HG02852 (cell line): ENCODE measurements around the gene MT1X.
A peak's percentile ranks its signal among the peaks of the same experiment; 100 is the strongest.

Experiments
- ATAC-seq: cut with Tn5 transposase; IDR thresholded peaks from one replicate; pipeline ENCODE4 v1.9.1; 2021; ENCODE audit warnings: mild to moderate bottlenecking, moderate library complexity; ENCODE audit not compliant: unreplicated experiment

The MT1X gene

DNA sequence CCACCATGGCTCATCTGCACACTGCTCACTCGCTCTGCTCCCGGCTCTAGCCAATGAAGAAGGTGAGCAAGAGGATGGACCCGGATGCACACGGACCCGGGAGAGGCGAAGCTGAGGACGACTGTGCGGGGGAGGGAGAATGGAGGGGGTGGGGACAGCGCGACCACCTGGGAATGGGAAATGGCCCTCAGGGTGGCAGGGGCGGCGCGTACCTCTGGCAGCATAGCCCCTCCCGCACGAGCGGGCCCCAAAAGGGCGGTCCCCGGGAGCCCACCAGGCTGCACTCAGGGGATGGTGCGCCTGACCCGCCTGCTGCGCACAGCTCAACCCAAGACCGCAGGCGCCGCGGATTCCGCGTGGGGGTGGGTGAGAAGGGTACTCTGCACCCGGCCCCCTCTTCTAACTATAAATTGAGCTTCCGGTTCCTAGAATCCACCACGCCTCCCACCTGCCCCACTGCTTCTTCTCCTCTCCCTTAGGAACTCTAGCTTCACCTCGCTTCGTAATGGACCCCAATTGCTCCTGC is 6.5 kb upstream of the MT1X start:
- no peak for ATAC-seq

DNA sequence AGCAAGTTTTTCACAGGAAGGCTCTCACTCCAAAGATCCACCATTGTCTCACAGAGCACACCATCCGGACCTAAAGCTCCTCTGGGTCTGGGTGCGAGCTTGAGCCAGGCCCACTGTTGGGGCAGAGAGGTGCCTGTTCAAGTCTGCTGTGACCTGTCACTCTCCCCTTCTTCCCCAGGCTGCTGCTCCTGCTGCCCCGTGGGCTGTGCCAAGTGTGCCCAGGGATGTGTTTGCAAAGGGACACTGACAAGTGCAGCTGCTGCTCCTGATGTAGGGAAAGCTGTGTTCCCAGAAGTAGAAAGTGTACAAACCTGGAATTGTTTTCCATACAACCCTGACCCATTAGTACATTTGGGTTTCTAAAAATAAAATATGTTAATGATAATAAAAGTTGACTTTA is 4.8 kb upstream of the MT1X start:
- ATAC-seq, result no peak

DNA sequence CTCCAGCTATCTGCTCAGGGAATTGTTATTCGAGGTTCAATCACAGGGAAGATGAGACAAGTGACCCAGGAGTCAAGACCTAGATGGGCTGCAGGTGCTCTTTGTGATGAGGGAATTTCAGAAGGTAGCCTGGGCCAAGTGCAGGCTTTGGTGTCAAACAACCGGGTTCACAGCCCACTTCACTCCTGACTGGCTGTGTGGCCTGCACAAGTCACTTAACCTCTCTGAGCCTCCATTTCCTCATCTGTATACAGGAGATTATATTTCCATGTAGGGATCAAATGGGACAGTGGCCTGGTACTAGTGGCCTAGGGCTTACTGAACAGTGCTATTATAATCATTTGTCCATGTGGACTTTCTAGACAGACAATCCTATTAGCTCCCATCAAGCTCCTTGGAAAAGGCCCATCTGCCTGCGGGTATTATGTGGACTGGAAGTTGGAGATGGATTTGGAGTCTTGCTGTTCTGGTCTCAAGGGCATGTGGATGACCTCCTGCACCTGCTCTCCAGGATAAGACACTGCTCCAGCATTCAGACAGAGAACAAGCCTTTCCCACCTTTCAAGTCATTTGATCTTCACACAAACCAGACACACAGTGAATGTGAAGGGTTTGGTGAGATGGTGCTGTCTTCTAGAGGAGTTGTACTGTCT is 3.1 kb upstream of the MT1X start:
- no peak for ATAC-seq

DNA sequence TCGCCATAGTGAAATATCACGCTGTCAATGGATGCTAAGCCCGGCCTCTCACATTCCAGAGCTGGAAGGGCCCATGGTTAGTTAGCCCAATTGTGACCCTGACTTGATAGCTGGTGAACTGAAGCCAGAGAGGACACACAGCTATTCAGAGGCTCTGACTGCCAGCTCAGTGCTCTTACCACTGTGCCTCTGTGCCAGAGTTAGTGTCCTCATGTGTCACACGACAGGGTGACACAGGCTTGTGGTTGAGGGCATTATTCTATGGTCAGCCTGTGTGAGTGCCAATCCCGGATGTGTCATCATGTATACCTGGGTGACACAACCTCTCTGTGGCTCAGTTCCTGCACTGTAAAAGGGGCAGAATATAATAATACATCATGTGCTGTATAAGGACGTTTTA is 2.5 kb upstream of the MT1X start:
- ATAC-seq, result no peak

DNA sequence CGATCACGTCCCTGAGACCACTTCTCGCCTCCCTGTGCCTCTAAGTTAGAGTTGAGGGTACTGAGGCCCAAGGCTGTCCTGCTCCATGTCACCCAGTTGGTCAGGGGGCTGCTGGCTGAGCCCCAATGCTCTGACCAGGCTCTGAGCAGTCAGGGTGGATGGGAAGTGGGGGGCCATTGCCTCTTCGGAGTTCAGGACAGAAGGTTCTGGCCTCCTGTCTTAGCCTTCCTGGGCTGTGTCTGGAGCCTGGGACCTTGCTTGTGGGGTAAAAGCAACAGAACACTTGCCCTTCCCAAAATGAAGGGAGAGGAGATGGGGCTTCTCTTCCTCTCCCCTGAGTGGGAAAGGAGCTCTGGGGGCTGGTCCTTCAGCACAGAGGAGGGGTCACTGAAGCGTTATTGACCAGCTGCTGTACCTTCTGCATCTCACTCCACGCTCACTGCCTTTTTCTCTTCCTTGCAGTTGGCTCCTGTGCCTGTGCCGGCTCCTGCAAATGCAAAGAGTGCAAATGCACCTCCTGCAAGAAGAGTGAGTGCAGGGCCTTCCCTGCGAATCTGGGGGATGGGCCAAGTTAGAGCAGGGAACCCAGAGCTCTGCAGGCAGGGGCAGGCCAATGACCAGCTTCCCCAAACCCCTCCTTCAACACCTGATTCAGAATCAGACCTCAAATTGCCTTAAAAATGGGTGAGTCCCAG is 580 bp downstream of the MT1X start:
- ATAC-seq, result peak; percentile 7

DNA sequence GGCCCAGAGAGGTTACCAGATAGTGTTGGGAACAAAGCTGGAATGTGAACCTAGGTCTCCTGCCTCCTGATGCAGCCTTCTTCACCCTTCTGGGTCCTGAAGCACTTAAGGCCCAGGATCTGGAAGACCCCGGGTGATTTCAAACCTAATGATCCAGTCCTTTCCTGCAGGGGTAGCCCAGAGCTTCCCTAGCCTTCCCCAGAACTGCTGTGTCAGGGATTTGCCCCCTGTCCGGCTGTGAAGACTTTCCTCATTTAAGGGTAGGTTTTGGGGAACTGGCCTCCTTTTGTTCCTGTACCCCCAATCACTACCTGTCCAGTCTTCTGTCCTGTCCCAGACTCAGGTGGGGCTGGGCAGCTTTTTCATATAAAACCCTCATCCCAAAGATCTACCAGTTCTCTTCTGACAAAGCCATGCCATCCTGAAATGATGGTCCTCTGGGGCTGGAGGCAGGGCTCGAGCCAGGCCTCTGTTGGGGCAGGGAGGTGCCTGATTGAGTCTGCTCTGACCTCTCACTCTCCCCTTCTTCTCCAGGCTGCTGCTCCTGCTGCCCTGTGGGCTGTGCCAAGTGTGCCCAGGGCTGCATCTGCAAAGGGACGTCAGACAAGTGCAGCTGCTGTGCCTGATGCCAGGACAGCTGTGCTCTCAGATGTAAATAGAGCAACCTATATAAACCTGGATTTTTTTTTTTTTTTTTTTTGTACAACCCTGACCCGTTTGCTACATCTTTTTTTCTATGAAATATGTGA is 1.3 kb downstream of the MT1X start:
- ATAC-seq, result no peak

DNA sequence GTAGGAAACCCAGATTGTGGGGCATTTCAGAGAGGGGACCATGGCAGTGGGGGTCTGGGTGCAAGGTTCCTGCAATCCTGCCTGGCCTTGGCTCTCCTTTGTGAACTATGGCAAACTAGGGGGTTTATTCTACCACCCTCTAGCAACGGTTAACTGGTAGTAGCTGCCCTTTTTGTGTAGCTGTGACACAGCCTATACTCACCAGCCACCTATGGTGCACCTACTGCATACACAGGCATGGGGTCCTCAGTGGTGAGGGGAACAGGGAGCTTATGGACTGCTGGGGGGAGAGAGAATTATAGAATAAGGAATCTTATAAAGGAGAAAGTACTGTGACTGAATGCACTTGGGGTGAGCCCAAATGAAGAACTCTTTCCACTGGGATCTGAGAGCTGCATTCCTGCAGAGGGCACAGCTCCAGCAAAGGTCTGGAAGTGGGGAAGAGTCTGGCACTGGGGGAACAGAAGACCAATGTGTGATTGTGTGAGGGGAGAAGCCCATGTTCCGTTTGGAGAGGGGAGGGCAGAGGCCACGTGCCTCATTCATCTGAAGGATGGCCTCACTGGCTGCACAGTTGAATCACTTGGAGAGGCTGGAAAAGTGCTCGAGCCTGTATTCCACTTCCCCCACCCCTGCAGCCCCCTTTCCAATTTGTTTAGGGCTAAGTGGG is 2.1 kb downstream of the MT1X start:
- ATAC-seq, result no peak

DNA sequence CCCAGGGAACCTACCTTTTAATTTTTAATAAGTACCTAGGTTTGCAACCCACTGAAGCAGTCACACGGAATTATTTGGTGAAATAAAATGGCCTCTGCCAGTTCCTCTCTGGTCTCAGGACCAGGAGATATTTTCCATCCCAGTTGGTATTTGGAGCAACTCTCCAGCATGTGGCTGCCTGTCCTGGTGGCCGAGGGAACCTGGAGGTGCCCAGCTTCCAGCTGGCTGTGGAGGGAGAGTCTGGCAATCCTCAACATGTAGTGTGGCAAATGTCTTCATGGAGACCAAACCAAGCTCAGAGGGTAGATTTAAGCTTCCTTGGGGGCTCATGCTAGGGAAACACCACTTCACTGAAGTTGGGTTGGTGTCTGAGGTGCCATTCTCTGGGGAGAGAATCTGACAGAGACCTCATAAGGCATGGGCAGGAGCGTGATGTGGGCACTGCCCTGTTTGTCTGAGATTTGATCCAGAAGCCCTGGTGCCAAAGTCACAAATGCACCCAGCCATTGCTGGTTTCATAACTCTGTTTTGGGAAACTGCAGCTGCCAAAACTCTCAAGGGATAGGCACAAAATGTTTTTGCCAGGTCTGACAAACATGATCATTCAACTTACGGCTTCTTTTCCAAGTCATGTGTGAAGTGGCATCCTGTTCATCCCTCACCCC is 2.8 kb downstream of the MT1X start:
- ATAC-seq, result no peak

DNA sequence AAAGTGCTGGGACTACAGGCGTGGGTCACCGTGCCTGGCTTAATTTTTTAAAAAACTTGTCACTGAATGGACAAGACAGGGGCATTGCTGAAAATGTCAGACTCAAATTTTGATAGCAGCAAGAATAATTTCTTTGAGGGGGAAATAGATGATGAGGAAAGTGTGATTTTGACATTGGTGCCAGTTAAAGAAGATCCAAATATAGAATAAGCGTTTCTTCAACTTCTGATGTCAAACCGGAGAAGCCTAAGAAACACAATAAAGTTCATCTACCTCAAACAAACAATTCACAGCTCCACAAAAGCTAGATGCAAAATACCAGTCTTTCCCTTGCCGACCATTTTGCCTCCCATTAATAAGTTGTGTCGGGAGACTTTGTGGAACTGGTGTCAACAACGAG is 4.5 kb downstream of the MT1X start:
- ATAC-seq, result no peak

DNA sequence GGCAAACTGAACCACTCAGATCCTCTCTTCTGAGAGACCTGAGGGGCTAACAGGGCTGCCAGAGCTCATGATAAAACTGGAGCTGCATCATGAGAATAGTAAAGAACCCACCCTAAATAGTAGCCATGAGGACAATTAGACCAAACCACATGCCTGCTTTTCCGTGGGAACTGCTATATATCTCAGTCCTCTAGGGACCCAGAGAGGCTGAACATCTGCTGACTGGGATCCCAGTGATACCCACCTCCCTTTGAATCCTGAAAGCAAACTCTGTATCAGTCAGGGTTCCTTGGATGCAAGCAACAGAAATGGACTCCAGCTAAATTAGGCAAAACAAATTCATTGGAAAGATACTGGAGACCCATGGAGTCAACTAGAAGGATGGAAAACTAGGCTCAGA is 6.5 kb downstream of the MT1X start:
- ATAC-seq, result no peak

DNA sequence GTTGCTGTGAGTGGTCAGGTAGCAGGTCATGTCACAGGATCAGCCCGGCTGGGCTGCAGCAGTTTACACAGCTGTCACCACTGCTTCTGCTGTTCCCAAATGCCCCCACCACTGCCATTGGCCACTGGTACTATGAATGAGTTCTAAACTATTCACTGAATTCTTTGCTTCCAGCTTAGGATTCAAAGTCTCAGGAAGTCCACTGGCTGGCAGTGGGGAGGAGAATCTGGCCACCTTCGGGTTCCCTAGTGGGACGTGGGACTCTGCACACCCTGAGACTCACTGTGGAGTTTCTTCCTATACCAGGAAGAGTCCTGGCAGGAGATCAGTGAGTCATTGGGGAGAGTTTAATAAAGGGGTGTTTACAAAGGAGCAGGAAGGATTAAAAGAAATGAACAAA is 6.9 kb downstream of the MT1X start:
- no peak for ATAC-seq

DNA sequence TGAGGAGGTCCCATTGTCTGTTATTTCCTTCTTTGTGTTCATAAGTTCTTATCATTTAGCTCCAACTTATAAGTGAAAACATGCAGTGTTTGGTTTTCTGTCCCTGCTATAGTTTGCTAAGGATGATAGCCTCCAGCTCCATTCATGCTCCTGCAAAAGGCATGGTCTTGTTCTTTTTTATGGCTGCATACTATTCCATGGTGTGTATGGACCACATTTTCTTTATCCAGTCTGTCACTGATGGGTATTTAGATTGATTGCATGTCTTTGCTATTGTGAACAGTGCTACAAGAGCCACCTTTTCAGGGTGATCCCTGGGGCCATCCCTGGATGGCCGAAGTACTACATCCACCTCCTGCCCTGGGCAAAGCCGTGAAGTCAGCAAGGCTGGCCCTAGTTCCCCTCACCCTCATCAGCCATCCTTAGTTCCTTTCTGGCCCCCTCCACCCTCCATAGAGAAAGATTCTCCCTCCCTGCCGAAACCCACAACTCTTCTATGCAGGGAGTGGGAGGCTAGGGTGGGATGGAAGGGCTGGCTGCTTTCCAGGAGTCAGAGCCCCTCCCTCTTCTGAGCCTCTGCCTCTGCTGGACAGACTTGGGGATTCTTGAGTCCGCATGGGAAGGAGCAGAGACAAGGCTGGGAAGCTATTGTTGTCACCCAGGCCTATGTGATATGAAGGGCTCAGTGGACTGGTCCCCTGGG is 8.3 kb downstream of the MT1X start:
- no peak for ATAC-seq

DNA sequence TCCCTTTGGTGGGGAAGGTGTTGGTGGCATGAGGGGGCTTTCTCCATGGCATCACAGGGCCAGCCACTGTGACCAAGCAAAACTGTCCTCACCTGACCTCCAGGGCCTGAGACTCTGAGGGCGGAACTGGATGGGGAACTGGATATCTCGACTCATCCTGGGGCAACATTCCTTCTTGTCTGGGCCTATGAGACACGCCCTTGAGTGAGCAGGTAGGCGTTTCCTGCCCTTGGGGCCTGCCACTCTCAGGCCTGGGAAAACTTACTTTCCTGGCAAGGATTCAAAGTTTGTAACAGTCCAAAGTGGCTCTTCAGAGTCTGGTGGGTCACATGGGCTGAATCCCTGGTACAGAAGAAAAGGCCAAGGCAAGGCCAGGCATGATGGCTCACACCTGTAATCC is 9.6 kb downstream of the MT1X start:
- ATAC-seq, result no peak

DNA sequence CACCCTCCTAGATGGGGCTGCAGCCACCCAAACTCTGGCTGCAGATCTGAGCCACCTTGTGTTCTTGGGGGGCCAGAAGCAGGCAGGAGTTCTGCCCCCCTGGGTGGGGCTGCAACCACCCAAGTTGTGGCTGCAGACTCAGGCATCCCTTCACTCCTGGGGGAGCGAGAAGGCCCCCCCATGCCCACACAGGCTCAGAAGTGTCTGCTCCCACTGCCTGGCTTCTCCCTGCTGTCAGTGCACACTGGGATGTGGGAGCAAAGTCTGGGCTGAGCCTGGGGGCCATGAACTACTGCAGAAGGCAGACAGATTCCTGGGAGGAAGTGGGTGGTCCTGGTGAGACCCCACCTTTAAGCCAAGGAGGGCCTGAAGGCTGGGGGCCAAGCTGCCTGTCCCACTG is 13.0 kb downstream of the MT1X start:
- ATAC-seq, result no peak

DNA sequence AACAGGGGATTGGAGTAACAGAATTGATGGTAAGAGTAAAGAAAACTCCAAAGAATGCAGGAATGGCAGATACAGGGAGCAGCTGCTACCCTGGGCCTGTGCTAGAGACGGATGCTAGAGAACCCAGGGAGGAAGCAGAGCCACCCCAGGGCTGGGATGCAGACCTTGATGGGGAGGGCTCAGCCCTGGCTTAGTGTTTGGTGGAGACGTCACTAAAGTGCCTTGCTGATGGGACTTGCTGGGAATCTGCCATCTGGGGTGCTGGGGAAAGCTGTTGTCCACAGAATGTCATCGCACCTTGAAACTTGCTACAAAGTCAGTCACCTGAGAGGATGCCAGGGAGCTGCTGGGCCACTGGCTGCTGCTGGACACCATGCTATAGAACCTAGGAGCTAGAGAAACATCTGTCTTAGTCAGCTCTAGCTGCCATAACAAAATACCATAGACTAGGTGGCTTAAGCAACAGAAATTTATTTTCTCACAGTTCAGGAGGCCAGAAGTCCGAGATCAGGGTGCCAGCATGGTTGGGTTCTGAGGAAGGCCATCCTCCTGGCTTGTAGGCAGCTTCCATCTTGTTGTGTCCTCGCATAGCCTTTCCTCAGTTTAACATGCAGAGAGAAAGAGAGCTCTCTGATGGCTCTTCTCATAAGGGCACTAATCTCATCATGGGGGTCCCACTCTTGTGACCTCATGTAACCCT is 15.3 kb downstream of the MT1X start:
- no peak for ATAC-seq

DNA sequence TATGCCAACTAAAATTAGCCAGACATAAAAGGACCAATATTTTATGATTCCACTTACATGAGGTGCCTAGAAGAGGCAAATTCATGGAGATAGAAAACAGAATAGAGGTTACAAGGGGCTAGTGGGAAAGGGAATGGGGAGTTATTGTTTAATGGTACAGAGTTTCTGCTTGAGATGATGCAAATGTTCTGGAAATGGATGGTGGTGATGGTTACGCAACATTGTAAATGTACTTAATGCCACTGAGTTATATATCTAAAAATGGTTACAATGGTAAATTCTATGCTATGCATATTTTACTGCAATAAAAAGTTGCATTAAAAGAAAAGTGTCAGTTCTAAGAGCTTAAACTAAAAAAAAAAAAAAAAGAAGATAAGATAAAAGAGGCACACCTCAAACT is 17.9 kb downstream of the MT1X start:
- no peak for ATAC-seq

DNA sequence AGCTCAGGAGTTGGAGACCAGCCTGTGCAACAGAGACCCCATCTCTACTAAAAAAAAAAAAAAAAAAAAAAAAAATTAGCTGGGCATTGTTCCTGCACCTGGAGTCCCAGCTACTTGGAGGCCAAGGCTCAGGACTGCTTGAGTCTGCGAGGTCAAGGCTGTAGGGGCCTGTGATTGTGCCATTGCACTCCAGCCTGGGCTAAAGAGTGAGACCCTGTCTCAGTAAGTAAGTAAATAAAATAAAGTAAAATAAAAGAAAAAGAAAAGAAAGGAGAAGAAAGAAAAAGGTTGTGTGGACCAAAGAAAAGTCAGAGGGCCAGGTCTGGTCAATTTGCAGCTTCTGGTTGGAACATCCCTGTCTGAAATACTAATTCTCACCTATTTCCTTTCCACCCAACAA is 18.4 kb downstream of the MT1X start:
- no peak for ATAC-seq

DNA sequence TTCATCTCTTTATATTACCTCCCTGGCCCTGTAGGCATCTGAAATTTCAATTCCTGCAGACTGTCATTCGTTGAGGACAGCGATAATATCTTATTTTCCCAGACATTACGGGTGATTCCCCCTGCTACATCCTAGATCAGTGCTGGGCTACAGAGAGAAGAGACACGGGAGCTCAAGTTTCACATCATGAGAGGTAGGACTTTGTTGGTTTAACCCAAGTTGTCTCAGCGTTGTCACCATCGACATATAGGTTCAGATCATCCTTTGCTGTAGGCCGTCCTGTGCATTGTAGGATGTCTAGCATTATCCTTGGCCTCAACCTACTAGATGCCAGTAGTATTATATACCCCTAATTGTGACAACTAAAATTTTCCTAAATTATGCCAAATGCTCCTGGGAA is 19.3 kb downstream of the MT1X start:
- no peak for ATAC-seq

DNA sequence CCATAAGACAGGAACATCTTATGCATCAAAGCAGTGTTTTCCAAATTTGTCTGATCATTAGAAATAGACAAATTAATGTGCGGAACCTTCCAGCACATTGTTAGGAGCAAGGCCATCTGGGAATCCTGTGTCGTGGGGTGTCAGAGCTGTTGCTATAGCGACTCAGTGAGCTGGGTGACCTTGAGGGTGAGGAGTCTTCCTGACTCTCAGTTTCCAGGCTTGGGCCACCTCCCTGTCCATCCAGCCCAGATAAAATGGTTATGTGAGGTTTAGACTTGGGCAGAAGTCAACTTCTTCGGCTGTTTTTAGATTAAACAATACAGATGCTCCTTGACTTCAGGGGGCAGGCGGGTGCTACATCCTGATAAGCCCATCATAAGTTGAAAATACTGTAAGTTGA is 20.6 kb downstream of the MT1X start:
- ATAC-seq, result no peak
